ENCODE measurements around the gene FGD6. TPM values are rescaled to one million over a fixed set of nuclear protein-coding genes. Genes with fewer than 3 reads are reported as not detected.

The FGD6 gene
- total RNA-seq, 6 donors from 2014 or later: 14.7 to 36.1 (median 20.2) TPM

DNA sequence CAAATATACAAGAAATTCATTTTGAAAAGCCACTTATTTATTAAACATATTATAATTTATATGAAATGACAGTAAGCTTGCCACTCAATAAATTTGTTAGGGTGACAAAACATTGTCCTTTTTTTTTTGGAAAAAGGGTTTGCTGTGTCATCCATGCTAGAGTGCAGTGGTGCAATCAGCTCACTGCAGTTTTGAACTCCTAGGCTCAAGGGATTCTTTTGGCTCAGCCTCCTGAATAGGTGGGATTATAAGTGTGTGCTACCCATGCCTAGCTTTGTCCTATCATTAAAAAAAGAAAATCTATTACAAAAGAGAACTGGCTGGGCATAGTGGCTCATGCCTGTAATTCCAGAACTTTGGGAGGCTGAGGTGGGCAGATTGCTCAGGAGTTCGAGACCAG, 66.8 kb downstream of the FGD6 start:
- WGBS, 2 donors: 81 to 90% methylated on average over 1 of the region's 1 CpG
- Histone ChIP-seq H3K27me3 (no peaks in the 10 kb centered on the region), H3K36me3 (no peaks in the 10 kb centered on the region), H3K9me3 (no peaks in the 10 kb centered on the region), H3K4me1 (peaks cover 0 to 4% (median 0%) of the 10 kb centered on the region in 4 donors), H3K27ac (no peak overlapping the region), H3K4me3 (no peak overlapping the region)
- TF ChIP-seq POLR2A (IDR thresholded peaks at IDR 0.05) (no peak), POLR2AphosphoS5 (IDR thresholded peaks at IDR 0.05) (no peak), EP300 (IDR thresholded peaks at IDR 0.05) (no peak)
- TF ChIP-seq, protein P1, sequence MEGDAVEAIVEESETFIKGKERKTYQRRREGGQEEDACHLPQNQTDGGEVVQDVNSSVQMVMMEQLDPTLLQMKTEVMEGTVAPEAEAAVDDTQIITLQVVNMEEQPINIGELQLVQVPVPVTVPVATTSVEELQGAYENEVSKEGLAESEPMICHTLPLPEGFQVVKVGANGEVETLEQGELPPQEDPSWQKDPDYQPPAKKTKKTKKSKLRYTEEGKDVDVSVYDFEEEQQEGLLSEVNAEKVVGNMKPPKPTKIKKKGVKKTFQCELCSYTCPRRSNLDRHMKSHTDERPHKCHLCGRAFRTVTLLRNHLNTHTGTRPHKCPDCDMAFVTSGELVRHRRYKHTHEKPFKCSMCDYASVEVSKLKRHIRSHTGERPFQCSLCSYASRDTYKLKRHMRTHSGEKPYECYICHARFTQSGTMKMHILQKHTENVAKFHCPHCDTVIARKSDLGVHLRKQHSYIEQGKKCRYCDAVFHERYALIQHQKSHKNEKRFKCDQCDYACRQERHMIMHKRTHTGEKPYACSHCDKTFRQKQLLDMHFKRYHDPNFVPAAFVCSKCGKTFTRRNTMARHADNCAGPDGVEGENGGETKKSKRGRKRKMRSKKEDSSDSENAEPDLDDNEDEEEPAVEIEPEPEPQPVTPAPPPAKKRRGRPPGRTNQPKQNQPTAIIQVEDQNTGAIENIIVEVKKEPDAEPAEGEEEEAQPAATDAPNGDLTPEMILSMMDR (IDR thresholded peaks at IDR 0.05): no peak
- DNase-seq (no peak), ATAC-seq (ENCODE audit: low FRiP score in 2 of 2) (no peak)

DNA sequence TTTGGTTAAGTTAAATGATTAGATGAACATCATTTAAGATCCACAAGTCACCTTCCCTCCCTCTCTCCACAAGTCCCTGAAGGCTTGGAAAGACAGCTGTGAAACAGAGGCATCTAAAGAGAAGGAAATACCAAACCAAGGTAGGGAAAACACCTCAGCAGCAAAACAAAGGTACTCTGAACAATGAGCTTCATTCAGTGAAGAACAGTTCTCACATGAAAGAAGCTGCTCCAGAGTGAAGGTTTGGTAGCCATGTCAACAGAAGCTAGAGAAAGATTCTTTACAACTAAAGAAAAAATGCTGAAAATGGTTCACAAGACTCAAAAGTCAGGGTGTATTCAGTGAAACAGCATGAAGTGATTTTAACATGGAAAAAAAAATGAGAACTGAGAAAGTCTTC, 69.4 kb downstream of the FGD6 start:
- ATAC-seq (ENCODE audit: low FRiP score in 2 of 2): no peak
- H3K36me3 ChIP-seq: no peaks in the 10 kb centered on the region
- peak overlapping the region in 2 of 4 donors; percentile 12 to 14 for H3K27ac ChIP-seq

DNA sequence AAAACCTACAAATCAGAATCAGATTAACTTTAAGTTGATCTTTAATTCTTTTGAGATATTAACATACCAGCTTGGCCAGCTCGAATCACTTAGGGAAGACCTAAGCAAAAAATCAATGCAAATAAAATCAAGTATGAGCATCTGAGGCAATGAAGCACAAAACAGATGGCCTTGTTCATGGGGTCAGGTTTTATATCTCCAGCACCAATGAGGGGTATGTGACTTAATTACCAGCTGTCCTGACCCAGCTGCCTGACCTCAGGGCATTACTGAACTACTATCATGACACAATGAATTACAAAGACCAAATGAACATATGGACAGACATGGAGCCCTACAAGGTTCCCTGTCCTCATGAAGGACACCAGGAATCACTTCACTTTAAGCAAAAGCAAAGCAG, 70.5 kb downstream of the FGD6 start:
- Histone ChIP-seq H3K4me1 (peaks cover 15 to 30% (median 22%) of the 10 kb centered on the region in 4 donors), H3K27ac (no peak overlapping the region), H3K9me3 (no peaks in the 10 kb centered on the region), H3K27me3 (no peaks in the 10 kb centered on the region), H3K4me3 (no peak overlapping the region), H3K36me3 (no peaks in the 10 kb centered on the region)
- ATAC-seq (ENCODE audit: low FRiP score in 2 of 2): no peak
- WGBS, 2 donors: 81 to 82% methylated on average over 1 of the region's 1 CpG
- no peak for TF ChIP-seq EP300 (IDR thresholded peaks at IDR 0.05)
- TF ChIP-seq, protein P1 (IDR thresholded peaks at IDR 0.05): no peak
- no peak for TF ChIP-seq POLR2A (IDR thresholded peaks at IDR 0.05)
- no peak for TF ChIP-seq POLR2AphosphoS5 (IDR thresholded peaks at IDR 0.05)
- no peak for DNase-seq

More for the DNA sequence above, 69.4 kb downstream of the FGD6 start:
- DNase-seq: no peak
- H3K4me1 ChIP-seq: peaks cover 8 to 19% (median 12%) of the 10 kb centered on the region in 4 donors
- H3K27me3 ChIP-seq: no peaks in the 10 kb centered on the region
- TF ChIP-seq, protein P1 (IDR thresholded peaks at IDR 0.05): no peak
- no peak for TF ChIP-seq EP300 (IDR thresholded peaks at IDR 0.05)
- no peak for TF ChIP-seq POLR2A (IDR thresholded peaks at IDR 0.05)
- TF ChIP-seq POLR2AphosphoS5 (IDR thresholded peaks at IDR 0.05): no peak
- no peaks in the 10 kb centered on the region for H3K9me3 ChIP-seq
- no peak overlapping the region for H3K4me3 ChIP-seq

DNA sequence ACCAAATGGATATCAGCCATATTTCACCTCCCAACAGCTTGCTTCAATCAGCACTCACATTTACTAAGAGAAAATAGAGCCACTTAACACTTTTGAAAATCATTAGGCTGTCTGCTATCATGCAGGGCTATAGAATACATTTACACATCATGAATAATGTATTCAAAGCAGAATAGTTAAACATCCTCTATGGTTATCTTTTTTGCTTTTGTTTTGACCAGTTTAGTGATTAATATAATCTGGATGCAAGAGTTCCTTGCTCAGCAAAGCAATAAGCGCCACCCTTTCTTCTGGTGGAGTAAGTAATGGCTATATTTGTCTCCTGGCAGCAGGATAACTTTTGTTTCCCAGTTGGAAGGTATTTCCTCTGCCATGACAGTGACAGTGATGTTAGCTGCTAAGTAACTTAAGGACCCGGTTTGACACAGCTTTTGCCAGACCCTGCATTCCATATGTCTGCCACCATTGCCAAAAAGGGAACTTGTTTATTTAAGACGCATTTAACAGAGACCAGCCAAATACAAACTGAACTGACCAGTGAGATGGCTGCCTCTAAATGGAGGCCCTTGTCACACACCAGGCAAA, 73.6 kb downstream of the FGD6 start:
- Histone ChIP-seq H3K27me3 (no peaks in the 10 kb centered on the region), H3K27ac (peak overlapping the region in 3 of 4 donors; percentile 4 to 70 (median 66)), H3K4me3 (no peak overlapping the region), H3K36me3 (no peaks in the 10 kb centered on the region), H3K4me1 (peaks cover 15 to 30% (median 22%) of the 10 kb centered on the region in 4 donors), H3K9me3 (no peaks in the 10 kb centered on the region)
- ATAC-seq (ENCODE audit: low FRiP score in 2 of 2) (peak in 1 of 2 donors; percentile 26), DNase-seq (no peak)
- WGBS, 2 donors: 39 to 55% methylated on average over 3 of the region's 3 CpGs
- TF ChIP-seq EP300 (IDR thresholded peaks at IDR 0.05): no peak
- no peak for TF ChIP-seq POLR2A (IDR thresholded peaks at IDR 0.05)
- TF ChIP-seq POLR2AphosphoS5 (IDR thresholded peaks at IDR 0.05): no peak
- TF ChIP-seq, protein P1 (IDR thresholded peaks at IDR 0.05): no peak

Data from upper lobe of left lung (tissue), 6 donors.